Activated CD8-positive, alpha-beta memory T cell treated with anti-CD3 and anti-CD28 coated beads for 4 hours (primary cell): ENCODE data around the gene PNMA6A.
"Not testable (repeated sequence)": the region's sequence is repeated elsewhere in the genome, so short reads cannot be mapped to it uniquely, and the experiment has no call there.

Experiments
- DNase-seq, 2 donors: peaks; one replicate each; pipeline ENCODE4 v3.0.0-alpha.2; 2020; ENCODE audit warnings: low read depth in 2 of 2

Gene PNMA6A

DNA sequence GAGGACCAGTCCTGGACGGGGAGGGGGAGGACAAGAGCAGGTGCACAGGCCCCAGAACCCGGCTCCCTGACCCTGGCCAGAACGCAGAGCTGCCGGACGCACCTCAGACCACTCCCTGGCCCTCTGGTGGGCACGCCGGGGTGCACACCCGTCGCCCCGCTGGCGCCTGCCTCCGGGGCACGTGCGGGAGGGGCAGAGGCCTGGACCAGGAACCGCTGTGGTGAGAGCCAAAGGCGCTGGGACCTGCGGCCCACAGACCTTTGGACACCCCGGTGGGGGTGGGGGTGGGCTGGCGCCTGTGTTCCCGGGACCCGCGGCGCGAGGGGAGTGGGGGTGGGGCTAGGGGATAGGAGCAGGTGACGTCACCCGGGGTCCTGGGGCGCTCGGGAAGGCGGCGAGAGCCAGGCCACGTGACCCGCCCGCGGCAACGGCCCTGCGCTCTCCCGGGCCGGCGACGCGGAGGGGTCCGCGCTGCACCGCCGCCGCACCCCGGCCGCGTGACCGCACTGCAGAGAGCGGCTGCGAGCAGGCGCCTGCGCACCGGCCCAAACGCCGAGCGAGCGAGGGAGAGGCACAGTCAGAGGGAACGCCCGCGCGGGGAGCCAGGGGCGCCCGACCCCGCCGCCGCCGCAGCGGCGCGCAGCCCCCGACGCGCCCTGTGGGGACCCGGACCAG lies at the start of gene PNMA6A:
Gene PNMA6A, plus strand, starts transcription at position 546 of the 675 bp plus-strand sequence. CDS start 609 bp downstream, outside the sequence.
- DNase-seq = not testable (repeated sequence)

DNA sequence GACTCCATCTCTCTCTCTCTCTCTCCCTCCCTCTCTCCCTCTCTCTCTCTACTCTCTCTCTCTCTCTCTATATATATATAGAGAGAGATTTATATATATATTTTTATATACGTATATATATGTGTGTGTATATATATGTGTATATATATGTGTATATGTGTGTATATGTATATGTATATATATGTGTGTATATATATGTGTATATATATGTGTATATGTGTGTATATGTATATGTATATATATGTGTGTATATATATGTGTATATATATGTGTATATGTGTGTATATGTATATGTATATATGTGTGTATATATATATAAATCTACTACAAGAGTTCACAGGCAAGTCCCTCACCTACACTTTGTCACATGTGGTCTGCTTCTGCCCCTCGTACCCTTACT lies 45.8 kb upstream of the PNMA6A start:
- not testable (repeated sequence) for DNase-seq

GRCh38 chrX:153028487-153028886 lies 43.8 kb upstream of the PNMA6A start:
- not testable (repeated sequence) for DNase-seq

DNA sequence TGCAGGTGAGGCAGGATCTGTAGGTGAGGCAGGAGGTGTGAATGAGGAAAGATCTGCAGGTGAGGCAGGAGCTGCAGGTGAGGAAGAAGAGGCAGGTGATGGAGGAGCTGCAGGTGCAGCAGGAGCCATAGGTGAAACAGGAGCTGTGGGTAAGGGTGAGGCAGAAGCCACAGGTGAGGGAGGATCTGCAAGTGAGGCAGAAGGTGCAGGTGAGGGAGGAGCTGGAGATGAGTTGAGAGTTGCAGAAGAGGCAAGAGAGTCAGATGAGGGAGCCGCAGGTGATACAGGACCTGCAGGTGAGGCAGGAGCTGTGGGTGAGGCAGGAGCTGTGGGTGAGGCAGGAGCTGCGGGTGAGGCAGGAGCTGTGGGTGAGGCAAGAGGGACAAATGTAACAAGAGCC lies 43.1 kb upstream of the PNMA6A start:
- DNase-seq = no peak

DNA sequence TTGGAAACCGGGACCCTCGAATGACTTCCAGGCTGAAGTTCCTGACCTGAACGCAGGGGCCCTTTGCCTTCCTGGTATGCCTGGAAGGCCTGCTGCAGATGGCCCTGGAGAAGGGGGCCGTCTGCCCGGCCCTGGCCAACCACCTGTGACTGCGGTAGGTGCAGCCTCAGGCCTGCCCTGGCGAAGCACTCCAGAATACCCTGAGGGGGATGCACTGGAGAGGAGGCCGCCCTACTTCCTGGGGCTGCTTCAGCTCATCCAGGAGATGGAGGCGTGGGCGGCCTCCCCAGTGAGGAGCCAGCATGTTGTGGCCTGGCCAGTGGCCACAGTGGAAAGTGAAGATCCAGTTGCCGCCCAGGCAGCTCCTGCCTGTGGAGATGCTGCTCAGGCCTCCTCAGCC lies 42.4 kb upstream of the PNMA6A start:
- DNase-seq = no peak

DNA sequence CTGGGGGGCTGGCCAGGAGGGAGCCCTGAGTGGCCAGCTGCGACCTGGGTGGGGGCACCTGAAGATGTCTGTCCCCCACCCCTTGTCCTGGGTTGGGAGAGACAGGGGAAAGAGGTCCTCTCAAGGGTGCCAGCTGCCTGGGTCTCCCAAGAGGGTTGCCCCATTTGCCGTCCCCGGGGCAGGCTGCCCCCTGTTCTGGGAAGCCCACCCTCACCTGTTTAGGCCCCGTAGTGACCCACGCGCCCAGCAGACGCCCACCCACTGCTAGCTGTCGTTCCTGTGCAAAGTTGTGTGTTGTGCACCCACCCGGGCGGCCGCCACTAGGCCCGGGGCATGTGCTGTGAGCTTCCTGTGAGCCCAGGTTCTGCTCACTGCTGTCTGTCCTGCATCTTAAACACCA lies 41.5 kb upstream of the PNMA6A start:
- no peak for DNase-seq

GRCh38 chrX:153032397-153033118 lies 39.7 kb upstream of the PNMA6A start:
- peak; percentile 19 to 28 for DNase-seq

DNA sequence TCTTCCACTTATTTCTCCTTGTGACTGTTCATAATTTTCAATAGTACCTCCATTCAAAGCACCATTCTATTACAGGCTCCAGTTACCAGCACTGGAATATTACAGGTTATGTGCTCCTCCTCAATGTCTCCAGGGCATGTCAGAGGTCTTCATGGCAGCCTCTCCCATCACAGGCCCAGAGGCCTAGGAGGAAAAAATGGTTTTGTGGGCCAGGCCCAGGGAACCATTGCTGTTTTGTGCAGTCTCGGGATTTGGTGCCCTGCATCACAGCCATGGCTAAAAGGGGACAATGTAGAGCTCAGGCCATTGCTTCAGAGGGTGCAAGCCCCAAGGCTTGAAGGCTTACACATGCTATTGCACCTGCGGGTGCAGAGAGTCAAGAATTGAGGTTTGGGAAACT lies 23.2 kb upstream of the PNMA6A start:
- DNase-seq = no peak

- no peak for DNase-seq
Observed at GRCh38 chrX:153052534-153052933, 19.7 kb upstream of the PNMA6A start.

- DNase-seq = no peak
Observed at GRCh38 chrX:153055871-153056749, 16.1 kb upstream of the PNMA6A start, which contains the start of gene PNMA3. PNMA3 (plus strand) TSS chrX:153056470; CDS start chrX:153057056, 586 bp downstream.

DNA sequence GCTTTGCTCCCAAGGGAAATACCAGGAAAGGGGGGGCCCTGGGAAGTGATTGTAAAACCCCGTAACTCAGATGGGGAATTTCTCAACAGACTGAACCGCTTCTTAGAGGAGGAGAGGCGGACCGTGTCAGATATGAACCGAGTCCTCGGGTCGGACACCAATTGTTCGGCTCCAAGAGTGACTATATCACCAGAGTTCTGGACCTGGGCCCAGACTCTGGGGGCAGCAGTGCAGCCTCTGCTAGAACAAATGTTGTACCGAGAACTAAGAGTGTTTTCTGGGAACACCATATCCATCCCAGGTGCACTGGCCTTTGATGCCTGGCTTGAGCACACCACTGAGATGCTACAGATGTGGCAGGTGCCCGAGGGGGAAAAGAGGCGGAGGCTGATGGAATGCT lies 15.0 kb upstream of the PNMA6A start:
- no peak for DNase-seq

- no peak for DNase-seq
Observed at GRCh38 chrX:153059191-153060094, 12.8 kb upstream of the PNMA6A start.

DNA sequence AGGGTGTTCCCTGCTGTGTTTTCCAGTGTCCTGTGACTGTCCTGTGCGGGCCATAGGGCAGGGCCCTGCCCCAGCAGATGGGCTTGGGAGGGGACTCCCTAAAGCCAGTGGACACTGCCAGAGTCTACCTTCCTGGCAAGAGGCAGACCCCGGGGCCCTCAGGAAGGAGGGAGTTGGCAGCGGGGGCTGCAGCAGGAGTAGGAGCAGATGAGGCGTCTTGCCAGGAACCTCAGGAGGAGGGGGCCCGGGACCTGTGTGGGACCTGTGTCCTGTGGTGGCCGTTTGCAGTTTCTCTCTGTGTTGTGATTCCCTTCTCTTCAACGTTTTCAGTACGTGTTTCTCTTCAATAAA lies 12.2 kb upstream of the PNMA6A start:
- no peak for DNase-seq

DNA sequence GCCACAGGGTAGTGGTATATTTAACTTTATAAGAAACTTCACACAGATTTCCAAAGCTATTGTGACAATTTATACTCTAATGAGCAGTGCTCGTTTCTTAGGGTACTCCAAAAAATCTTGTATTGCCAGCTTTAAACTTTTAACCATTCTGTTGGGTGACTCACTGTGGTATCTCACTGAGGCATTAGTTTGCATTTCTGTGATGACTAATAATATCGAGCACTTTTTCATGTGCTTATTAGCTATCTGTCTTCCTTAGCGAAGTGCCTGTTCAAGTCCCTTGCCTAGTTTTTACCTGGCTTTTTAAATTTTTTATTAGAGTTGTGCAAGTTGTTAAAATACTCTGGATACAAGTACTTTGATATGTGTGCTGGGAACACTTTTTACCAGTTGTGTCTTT lies 10.5 kb upstream of the PNMA6A start:
- DNase-seq = no peak

DNA sequence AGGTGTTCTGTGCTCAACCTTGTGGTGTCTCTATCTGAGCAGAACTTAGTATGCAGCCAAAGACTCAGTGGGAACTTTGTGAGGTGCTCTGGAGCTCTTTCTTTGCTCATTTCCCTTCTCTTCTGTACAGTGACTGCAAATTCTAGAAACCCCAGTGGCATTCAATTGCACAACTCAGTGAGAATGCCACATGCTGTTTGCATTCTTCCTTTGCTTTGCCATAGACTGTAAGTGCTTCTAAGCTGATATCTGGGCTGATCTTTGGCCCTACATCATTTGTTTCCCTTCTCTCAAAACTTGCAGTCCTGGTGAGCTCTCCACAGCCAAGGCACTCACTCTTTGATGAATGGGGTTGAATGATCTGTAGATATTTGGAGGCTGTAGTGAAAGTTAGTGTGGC lies 8.9 kb upstream of the PNMA6A start:
- DNase-seq = no peak

DNA sequence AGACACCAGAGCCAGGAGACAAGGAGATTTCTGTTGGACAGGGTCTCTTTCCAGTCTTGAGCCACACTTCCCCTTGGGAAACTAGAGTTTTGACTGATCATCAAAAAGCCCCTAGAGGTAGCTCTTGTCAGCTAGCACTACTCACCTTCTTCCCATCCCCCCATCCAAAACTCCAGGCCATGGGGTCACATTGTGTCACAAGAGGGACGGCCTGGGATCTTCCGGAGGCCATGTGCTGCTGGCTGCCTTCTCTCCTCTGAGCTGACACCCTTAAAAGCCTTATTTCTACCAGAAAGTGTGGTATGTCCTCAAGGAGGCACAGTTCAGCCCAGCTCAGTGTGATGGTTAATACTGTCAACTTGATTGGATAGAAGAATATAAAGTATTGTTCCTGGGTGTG lies 8.2 kb upstream of the PNMA6A start:
- DNase-seq = no peak

DNA sequence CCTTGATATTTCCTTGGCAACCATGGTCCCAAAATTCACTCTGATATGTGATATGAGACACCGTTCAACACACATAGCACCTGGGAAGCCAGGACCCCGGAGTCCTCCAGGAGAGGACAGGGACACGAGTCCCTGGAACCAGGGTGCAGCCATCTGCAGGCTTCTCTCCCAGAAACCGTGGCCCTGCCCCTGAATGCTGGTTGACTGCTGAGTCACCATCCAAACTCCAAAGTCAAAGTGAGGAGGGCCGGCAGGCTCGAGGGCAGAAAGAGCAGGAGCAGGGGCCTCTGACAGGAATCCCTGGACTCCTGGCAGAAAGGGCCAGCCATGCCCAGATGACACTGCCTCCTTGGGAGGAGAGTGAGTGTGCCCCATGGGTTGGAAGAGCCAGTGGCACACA lies 6.9 kb upstream of the PNMA6A start:
- DNase-seq = no peak

GRCh38 chrX:153066402-153066801 lies 5.9 kb upstream of the PNMA6A start:
- not testable (repeated sequence) for DNase-seq

- DNase-seq = not testable (repeated sequence)
Observed at GRCh38 chrX:153073331-153073730, 1.1 kb downstream of the PNMA6A start.

- no peak for DNase-seq
Observed at GRCh38 chrX:153074262-153074899, 2.1 kb downstream of the PNMA6A start.

DNA sequence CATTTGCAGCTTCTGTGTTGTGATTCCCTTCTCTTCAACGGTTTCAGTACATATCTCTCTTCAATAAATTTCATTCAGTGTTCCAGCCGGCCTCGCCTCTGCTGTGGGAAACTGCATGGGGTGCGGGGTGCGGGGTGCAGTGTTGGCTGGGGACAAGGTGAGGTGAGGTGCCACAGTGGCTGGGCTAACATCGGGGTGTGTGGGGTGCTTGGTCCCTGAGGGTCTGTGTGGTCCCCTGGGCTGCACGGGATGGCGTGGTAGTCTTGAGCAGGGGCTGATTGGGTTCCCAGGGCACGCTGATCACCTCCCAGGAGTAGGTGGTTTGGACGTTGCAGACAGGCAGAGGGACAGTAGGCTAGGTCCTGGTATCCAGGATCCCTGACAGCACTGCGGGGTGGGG lies 2.7 kb downstream of the PNMA6A start:
- no peak for DNase-seq
